A549 (cell line): ENCODE data around the gene ANKRD11. TPM values are rescaled to one million over a fixed set of nuclear protein-coding genes. Genes with fewer than 3 reads are reported as not detected.

ENCODE experiments used
- ATAC-seq, 2 experiments: fragments of 200-7000 bp in 1 of 2; fragments of >200 bp in 1 of 2; cut with Nextera tagmentation in 1 of 2; cut with Tn5 transposase in 1 of 2; 3 replicates each; pipeline versions ENCODE4 v1.8.0 to v1.9.1; 2018 to 2020; ENCODE audit warnings: mild to moderate bottlenecking in 1 of 2, moderate library complexity in 1 of 2
- CTCF ChIA-PET: fragments of 300-600 bp; sonication (Branson Sonifier 250); formaldehyde crosslinking; extraction: SDS; loops from one replicate; lab custom pipeline; 2021; ENCODE audit warnings: antibody characterized with exemption, inconsistent platforms; lab: Yijun Ruan, JAX
- POLR2A ChIA-PET: fragments of 350-600 bp; formaldehyde crosslinking; extraction: SDS; loops from one replicate; lab custom pipeline; 2021; ENCODE audit warnings: antibody characterized with exemption, inconsistent platforms; lab: Yijun Ruan, JAX
- DNase-seq, 2 experiments: peaks; one replicate each; pipeline versions ENCODE4 v3.0.0 to v3.0.0-alpha.2; 2011 to 2016; ENCODE audit warnings: low read depth in 1 of 2, low spot score in 1 of 2
- FAIRE-seq: peaks from 2 replicates; lab custom pipeline; 2011; peaks lifted over from hg19 to GRCh38; lab: Jason Lieb, UNC
- H3K27ac ChIP-seq, 2 experiments: fragments of >200 bp; sonication (Bioruptor Twin); formaldehyde crosslinking; 3 replicates each; pipeline ENCODE4 v1.5.1; 2016 to 2017
- H3K4me1 ChIP-seq: fragments of >200 bp; sonication (Bioruptor Twin); formaldehyde crosslinking; 3 replicates; pipeline ENCODE4 v1.6.1; 2016
- H3K4me2 ChIP-seq: fragments of >200 bp; sonication (Bioruptor Twin); formaldehyde crosslinking; 3 replicates; pipeline ENCODE4 v1.6.1; 2016
- H3K4me3 ChIP-seq: fragments of >200 bp; sonication (Bioruptor Twin); formaldehyde crosslinking; 3 replicates; pipeline ENCODE4 v1.5.1; 2016
- H3K9me3 ChIP-seq: fragments of >200 bp; sonication (Bioruptor Twin); formaldehyde crosslinking; 3 replicates; pipeline ENCODE4 v1.6.1; 2016
- CBX2 ChIP-seq: fragments of 200-600 bp; sonication (generic); IDR thresholded peaks from 2 replicates; pipeline ENCODE4 v1.6.1; 2016; ENCODE audit warnings: low read depth, mild to moderate bottlenecking, borderline replicate concordance
- CEBPB ChIP-seq, 2 experiments: fragments of >200 bp in 1 of 2; sonication (Bioruptor Twin) in 1 of 2; formaldehyde crosslinking in 1 of 2; IDR thresholded peaks; 2 replicates each; pipeline ENCODE4 v1.6.1; 2012 to 2016
- EHF ChIP-seq: fragments of 250-450 bp; sonication (Bioruptor Pico); IDR thresholded peaks from 2 replicates; pipeline ENCODE4 v1.5.0; 2020; ENCODE audit warnings: mild to moderate bottlenecking
- EP300 ChIP-seq, 2 experiments: fragments of >200 bp; sonication (Bioruptor Twin); formaldehyde crosslinking; IDR thresholded peaks; 2 replicates in 1 of 2; 3 replicates in 1 of 2; pipeline ENCODE4 v1.6.1; 2016 to 2017
- HDAC2 ChIP-seq: fragments of 200-600 bp; sonication (generic); IDR thresholded peaks from 2 replicates; pipeline ENCODE4 v1.6.1; 2016
- HEYL ChIP-seq: fragments of 250-450 bp; sonication (Bioruptor Pico); IDR thresholded peaks from 2 replicates; pipeline ENCODE4 v1.8.0; 2021; ENCODE audit warnings: mild to moderate bottlenecking, moderate library complexity
- HOXA7 ChIP-seq: fragments of 250-450 bp; sonication (Bioruptor Pico); IDR thresholded peaks from 2 replicates; pipeline ENCODE4 v1.5.0; 2020; ENCODE audit warnings: mild to moderate bottlenecking, moderate library complexity
- HOXB5 ChIP-seq: fragments of 250-450 bp; sonication (Bioruptor Pico); IDR thresholded peaks from 2 replicates; pipeline ENCODE4 v1.5.0; 2020; ENCODE audit warnings: mild to moderate bottlenecking, moderate library complexity
- MAX ChIP-seq: IDR thresholded peaks from 2 replicates; pipeline ENCODE4 v1.6.1; 2012
- NFE2L2 ChIP-seq: fragments of 150-350 bp; conservative IDR thresholded peaks from 2 replicates; pipeline ENCODE4 v1.6.1; 2014; ENCODE audit warnings: low read length
- NPAS2 ChIP-seq: fragments of 250-450 bp; sonication (Bioruptor Pico); IDR thresholded peaks from 2 replicates; pipeline ENCODE4 v1.8.0; 2022; ENCODE audit warnings: mild to moderate bottlenecking, moderate library complexity, borderline replicate concordance
- POLR2A ChIP-seq: IDR thresholded peaks from 2 replicates; pipeline ENCODE4 v1.6.1; 2012; ENCODE audit warnings: mild to moderate bottlenecking, low read length
- POLR2AphosphoS2 ChIP-seq: conservative IDR thresholded peaks from 2 replicates; pipeline ENCODE4 v1.6.1; 2012; ENCODE audit warnings: low read length, improper control_type of control experiment, inconsistent platforms
- REST ChIP-seq: fragments of 200-600 bp; sonication (generic); IDR thresholded peaks from 2 replicates; pipeline ENCODE4 v1.6.1; 2016; ENCODE audit warnings: antibody characterized with exemption, mild to moderate bottlenecking, moderate library complexity
- RNF2 ChIP-seq: fragments of 200-600 bp; sonication (generic); IDR thresholded peaks from 2 replicates; pipeline ENCODE4 v1.6.1; 2016; ENCODE audit warnings: low read depth, mild to moderate bottlenecking, antibody characterized with exemption, moderate library complexity, borderline replicate concordance
- SMC3 ChIP-seq: fragments of >200 bp; sonication (Bioruptor Twin); formaldehyde crosslinking; IDR thresholded peaks from 3 replicates; pipeline ENCODE4 v1.6.1; 2018; ENCODE audit warnings: inconsistent platforms
- SREBF2 ChIP-seq: fragments of 450-650 bp; IDR thresholded peaks from 2 replicates; pipeline ENCODE4 v1.6.1; 2014; ENCODE audit warnings: mild to moderate bottlenecking, moderate library complexity
- ZFP36 ChIP-seq: fragments of 450-650 bp; IDR thresholded peaks from 2 replicates; pipeline ENCODE4 v1.6.1; 2014; ENCODE audit warnings: borderline replicate concordance; ENCODE audit not compliant: partially characterized antibody
- ZSCAN20 ChIP-seq: fragments of 250-450 bp; sonication (Bioruptor Pico); IDR thresholded peaks from 2 replicates; pipeline ENCODE4 v1.8.0; 2022; ENCODE audit warnings: mild to moderate bottlenecking, moderate library complexity
- WGBS: methylation state at CpG from one replicate; pipeline ENCODE4 v1.1.6; 2017; ENCODE audit errors: missing lambda C conversion rate; 5-methylcytosine and 5-hydroxymethylcytosine counted together
- polyA plus RNA-seq, 4 experiments: library from polyadenylated mRNA; depleted of rRNA in 3 of 4; stranded (reverse); fragments of >200 nt; fragmentation: RNase III in 1 of 4; extraction: RNeasy Plus Mini Kit Qiagen cat#74134 plus additional on column Dnase treatment in 1 of 4; gene quantifications; 2 replicates in 3 of 4; 3 replicates in 1 of 4; pipeline ENCODE4 v1.2.3, GENCODE V29; 2011 to 2017
- TF ChIP-seq, protein P1 (sequence below): fragments of >200 bp; sonication (Bioruptor Twin); formaldehyde crosslinking; IDR thresholded peaks from 3 replicates; pipeline ENCODE4 v1.5.1; 2016
- TF ChIP-seq, protein P2 (sequence below): IDR thresholded peaks from 2 replicates; pipeline ENCODE4 v1.6.1; 2012; ENCODE audit warnings: low read depth, borderline replicate concordance

ANKRD11 gene
- polyA plus RNA-seq, 2 of the 4 experiments (the other 2 are of a cell fraction): 53.6 to 54.9 TPM

GRCh38 chr16:89293276-89294143 is 196.9 kb downstream of the ANKRD11 start:
- FAIRE-seq (no peak), DNase-seq (no peak), ATAC-seq (peak; percentile 4 to 25; a peak in 1 of 6 replicates)
- H3K9me3 ChIP-seq: no peaks in the 10 kb centered on the region
- WGBS: 89% methylated on average over 20 of the region's 28 CpGs
- no peak overlapping the region for H3K4me3 ChIP-seq
- TF ChIP-seq NFE2L2 (no peak), ZSCAN20 (CRISPR knock-in tag) (no peak), CBX2 (no peak), HOXA7 (CRISPR knock-in tag) (no peak), POLR2AphosphoS2 (no peak), EHF (CRISPR knock-in tag) (no peak), ZFP36 (no peak), SMC3 (no peak), REST (no peak), SREBF2 (no peak), CEBPB (IDR thresholded peaks at IDR 0.05) (no peak), EP300 (IDR thresholded peaks at IDR 0.05) (no peak), HEYL (CRISPR knock-in tag) (no peak), POLR2A (no peak), HDAC2 (no peak), RNF2 (no peak)
- TF ChIP-seq, protein P1, sequence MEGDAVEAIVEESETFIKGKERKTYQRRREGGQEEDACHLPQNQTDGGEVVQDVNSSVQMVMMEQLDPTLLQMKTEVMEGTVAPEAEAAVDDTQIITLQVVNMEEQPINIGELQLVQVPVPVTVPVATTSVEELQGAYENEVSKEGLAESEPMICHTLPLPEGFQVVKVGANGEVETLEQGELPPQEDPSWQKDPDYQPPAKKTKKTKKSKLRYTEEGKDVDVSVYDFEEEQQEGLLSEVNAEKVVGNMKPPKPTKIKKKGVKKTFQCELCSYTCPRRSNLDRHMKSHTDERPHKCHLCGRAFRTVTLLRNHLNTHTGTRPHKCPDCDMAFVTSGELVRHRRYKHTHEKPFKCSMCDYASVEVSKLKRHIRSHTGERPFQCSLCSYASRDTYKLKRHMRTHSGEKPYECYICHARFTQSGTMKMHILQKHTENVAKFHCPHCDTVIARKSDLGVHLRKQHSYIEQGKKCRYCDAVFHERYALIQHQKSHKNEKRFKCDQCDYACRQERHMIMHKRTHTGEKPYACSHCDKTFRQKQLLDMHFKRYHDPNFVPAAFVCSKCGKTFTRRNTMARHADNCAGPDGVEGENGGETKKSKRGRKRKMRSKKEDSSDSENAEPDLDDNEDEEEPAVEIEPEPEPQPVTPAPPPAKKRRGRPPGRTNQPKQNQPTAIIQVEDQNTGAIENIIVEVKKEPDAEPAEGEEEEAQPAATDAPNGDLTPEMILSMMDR: no peak
- TF ChIP-seq, protein P2, sequence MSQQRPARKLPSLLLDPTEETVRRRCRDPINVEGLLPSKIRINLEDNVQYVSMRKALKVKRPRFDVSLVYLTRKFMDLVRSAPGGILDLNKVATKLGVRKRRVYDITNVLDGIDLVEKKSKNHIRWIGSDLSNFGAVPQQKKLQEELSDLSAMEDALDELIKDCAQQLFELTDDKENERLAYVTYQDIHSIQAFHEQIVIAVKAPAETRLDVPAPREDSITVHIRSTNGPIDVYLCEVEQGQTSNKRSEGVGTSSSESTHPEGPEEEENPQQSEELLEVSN: no peak
- no peak overlapping the region for H3K4me2 ChIP-seq
- CTCF ChIA-PET: interaction anchor here (0.9 to 10.9 kb wide), 8 partner anchors 11 to 322 kb away, joined by 3 to 80 read pairs (median 4); no protein-coding TSS in a partner anchor
- no peak overlapping the region for H3K27ac ChIP-seq
- H3K4me1 ChIP-seq: peaks cover 12% of the 10 kb centered on the region; the same call in 2 of the 3 replicates
- POLR2A ChIA-PET: interaction anchor here (0.6 kb wide), 1 partner anchor 19 kb away, joined by 6 read pairs; no protein-coding TSS in a partner anchor

DNA sequence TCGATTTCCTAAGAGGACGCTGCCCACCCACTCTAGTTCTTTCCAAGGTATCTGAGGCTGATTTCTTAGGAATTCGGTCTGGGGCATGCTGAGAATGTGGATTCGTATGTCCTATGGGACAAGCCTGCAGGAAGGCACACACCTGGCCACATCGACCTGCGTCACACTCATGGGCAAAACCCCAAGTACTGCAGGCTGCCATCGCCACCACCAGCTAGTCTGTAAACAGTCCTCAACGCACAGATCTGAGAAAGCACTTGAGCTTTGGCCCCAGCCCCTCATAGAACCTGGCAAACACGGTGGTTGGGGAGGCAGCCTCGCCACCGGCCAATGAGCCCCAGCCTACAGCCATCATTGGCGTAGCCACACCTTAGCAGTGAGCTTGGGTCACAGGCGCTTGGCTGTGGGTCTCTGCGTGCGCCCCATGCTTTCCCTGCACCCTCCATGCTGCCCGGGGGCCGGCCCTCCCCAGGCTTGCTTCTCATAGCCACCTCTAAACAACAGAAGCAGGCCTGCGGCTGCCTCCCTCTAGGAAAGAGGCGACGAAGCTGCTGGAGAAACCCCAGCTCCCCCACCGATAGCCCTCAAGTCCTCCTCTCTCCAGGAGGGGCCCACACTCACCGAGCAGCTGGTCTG is 197.8 kb downstream of the ANKRD11 start:
- DNase-seq (no peak), FAIRE-seq (no peak), ATAC-seq (no peak)
- Histone ChIP-seq H3K9me3 (no peaks in the 10 kb centered on the region), H3K27ac (no peak overlapping the region), H3K4me3 (no peak overlapping the region), H3K4me2 (no peak overlapping the region), H3K4me1 (peaks cover 12% of the 10 kb centered on the region; the same call in 2 of the 3 replicates)
- 88% methylated on average over 20 of the region's 22 CpGs for WGBS
- CTCF ChIA-PET: interaction anchor here (0.6 to 10.9 kb wide), 5 partner anchors 14 to 52 kb away, joined by 3 to 80 read pairs (median 7); no protein-coding TSS in a partner anchor
- TF ChIP-seq MAX (no peak), NPAS2 (CRISPR knock-in tag) (no peak), HOXB5 (no peak)
- TF ChIP-seq, protein P2: no peak
- POLR2A ChIA-PET: no interaction called here
